ENCODE results near the gene SEZ6L.

The SEZ6L gene

DNA sequence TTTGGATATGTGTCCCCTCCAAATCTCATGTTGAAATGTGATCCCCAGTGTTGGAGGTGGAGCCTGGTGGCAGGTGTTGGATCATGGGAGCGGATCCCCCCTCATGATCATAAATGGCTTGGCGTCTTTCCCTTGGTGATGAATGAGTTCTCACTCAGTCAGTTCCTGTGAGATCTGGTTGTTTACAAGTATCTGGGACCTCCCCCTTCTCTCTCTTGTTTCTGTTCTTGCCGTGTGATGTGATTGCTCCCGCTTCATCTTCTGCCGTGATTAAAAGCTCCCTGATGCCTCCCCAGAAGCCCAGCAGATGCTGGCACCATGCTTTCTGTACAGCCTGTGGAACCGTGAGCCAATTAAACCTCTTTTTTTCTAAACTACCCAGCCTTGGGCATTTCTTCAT, 102.2 kb downstream of the SEZ6L start:
- TF ChIP-seq, protein P1, sequence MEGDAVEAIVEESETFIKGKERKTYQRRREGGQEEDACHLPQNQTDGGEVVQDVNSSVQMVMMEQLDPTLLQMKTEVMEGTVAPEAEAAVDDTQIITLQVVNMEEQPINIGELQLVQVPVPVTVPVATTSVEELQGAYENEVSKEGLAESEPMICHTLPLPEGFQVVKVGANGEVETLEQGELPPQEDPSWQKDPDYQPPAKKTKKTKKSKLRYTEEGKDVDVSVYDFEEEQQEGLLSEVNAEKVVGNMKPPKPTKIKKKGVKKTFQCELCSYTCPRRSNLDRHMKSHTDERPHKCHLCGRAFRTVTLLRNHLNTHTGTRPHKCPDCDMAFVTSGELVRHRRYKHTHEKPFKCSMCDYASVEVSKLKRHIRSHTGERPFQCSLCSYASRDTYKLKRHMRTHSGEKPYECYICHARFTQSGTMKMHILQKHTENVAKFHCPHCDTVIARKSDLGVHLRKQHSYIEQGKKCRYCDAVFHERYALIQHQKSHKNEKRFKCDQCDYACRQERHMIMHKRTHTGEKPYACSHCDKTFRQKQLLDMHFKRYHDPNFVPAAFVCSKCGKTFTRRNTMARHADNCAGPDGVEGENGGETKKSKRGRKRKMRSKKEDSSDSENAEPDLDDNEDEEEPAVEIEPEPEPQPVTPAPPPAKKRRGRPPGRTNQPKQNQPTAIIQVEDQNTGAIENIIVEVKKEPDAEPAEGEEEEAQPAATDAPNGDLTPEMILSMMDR (IDR thresholded peaks at IDR 0.05; ENCODE audit: control insufficient read depth, extremely low read depth, insufficient read depth) = no peak
- H3K4me3 ChIP-seq (ENCODE audit: low read depth, low read length) = no peak overlapping the region
- no peak for DNase-seq (ENCODE audit: low read depth)

DNA sequence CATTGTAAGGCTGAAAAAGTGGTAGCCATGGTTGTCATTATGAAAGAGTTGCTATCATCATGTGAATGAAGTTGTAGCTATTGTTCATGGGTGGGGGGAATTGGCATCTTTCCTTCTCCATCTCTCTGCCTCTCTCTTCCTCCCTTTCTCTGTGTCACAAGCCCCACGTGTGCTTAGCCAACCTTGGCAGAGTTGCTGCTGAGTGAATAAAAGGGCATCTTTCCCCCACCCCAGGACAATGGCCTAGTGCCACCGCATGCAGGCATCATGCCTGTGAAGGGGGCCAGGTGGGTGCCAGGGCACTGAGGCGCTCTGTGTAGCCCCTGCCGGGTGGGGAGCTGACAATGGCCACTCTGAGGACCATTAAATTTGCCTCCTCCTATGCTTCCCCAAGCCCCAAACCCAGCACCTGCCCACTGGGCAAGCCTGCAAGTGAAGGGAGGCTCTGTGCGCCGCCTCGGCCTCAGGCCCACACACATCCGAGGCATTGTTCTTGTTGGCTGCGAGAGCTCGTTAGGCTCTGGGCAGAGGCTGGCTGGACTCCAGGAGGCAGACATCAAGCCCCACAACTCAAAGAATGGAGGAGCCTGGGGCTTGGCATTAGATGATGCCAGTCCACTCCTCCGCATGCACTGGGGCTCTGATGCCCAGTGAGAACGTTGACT, 103.9 kb downstream of the SEZ6L start:
- no peak overlapping the region for H3K4me3 ChIP-seq (ENCODE audit: low read depth, low read length)
- TF ChIP-seq, protein P1 (IDR thresholded peaks at IDR 0.05; ENCODE audit: control insufficient read depth, extremely low read depth, insufficient read depth) = no peak
- no peak for DNase-seq (ENCODE audit: low read depth)

DNA sequence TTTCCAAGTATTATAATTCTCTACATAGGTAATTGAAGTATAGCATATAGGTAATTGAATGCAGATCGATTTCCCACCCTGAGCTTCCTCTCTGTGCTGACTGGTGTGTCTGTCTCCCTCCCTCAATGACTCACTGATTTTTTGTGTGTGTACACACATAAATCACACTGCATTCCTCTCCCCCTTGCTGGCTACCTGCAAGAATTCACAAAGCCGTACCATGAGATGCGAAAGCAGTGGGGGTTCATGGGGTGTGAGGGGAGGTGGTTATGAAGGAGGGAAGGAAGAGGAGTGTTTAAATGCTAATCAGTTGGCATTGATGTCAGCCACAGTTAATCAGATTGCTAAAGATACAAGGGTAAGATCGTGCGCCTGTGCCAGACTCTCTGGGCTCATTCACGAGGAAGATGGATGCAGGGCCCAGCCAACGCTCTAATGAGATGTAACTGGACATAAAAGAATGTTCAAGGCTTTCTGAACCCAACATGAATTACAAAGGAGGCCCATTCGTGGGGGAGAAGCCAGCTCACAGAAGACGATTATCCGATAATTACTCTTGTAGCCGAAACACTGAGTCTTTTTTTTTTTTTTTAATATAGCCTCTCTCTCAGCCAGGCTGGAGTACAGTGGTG, 107.4 kb downstream of the SEZ6L start:
- TF ChIP-seq, protein P1 (IDR thresholded peaks at IDR 0.05; ENCODE audit: control insufficient read depth, extremely low read depth, insufficient read depth) = no peak
- no peak for DNase-seq (ENCODE audit: low read depth)
- no peak overlapping the region for H3K4me3 ChIP-seq (ENCODE audit: low read depth, low read length)

DNA sequence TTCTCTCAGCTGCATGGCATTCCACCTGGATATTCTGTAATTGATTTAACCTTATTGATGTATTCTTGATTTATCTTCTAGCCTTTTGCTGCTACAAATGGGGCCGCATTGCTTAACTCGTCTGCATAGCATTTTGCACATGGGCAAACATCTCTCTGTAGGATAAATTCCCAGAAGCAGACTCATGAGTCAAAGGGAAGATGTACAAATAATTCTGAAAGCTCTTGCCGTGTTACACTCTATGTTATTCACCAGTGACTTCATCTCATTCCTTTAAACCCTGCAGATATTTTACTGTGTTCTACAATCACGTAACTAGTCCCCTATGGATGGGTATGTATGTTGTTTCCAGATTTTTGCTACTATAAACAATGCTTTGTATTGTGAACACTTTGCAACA, 112.7 kb downstream of the SEZ6L start:
- TF ChIP-seq, protein P1 (IDR thresholded peaks at IDR 0.05; ENCODE audit: control insufficient read depth, extremely low read depth, insufficient read depth) = no peak
- H3K4me3 ChIP-seq (ENCODE audit: low read depth, low read length) = no peak overlapping the region
- no peak for DNase-seq (ENCODE audit: low read depth)

DNA sequence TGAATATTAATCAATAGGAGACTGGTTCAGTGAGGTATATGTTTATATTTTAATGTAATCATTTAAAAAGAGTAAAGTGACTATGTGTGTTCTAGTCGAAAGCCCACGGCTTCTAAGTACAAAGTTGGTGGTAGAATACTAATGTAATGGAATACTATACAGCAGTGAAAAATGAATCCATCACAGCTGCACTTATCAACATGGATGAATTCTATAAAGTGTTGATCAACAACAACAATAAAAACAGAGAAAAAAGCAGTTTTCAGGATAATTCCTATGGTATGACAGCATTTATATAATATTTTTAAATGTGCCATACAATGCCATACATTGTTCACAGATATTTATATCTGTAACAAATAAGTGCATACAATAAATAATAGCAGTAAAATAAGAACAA, 114.1 kb downstream of the SEZ6L start:
- DNase-seq (ENCODE audit: low read depth) = no peak
- TF ChIP-seq, protein P1 (IDR thresholded peaks at IDR 0.05; ENCODE audit: control insufficient read depth, extremely low read depth, insufficient read depth) = no peak
- H3K4me3 ChIP-seq (ENCODE audit: low read depth, low read length) = no peak overlapping the region

DNA sequence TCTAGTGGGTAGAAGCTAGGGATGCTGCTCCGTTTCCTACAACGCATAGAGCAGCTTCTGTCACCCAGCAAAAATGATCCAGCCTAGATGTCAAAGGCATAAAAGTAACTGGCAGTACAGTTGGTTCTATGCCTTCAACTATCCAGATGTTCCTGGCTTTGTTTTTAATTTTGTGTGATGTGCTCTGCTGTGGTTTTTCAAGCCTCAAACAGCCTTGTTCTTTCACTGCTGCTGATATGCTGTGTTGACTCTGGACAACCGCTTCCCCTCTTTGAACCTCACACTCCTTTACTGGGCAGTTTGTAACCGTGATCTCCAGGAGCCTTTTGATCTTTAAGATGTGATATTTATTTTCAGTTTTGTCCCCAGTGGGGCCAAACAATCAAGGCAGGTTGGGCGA, 116.4 kb downstream of the SEZ6L start:
- DNase-seq (ENCODE audit: low read depth) = no peak
- no peak overlapping the region for H3K4me3 ChIP-seq (ENCODE audit: low read depth, low read length)
- TF ChIP-seq, protein P1 (IDR thresholded peaks at IDR 0.05; ENCODE audit: control insufficient read depth, extremely low read depth, insufficient read depth) = no peak
